Measurements from ENCODE around the gene TMTC2. TPM values are rescaled to one million over a fixed set of nuclear protein-coding genes. Genes with fewer than 3 reads are reported as not detected.

The TMTC2 gene
- polyA plus RNA-seq, 1 experiment, result 5.6 TPM

DNA sequence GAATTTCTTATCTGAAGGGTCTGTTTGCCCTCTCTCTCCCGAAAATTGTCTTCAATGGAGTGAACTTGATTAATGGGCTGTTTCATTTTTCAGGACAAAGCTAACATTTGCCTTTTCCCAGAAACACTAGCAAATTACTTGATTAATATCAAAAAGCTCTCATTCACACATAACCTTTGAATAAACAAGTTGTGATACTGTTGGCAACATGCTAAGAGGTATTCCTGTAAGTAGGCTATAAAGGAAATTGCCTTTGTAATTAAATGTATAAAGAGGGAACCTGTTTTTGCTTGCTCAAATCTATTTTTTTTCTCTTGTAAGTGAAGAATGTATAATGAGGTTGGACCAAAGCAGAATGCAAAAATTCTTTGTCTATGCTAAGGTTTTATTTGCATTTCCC is 457.2 kb downstream of the TMTC2 start:
- CTCF ChIA-PET, result no interaction called here
- DNase-seq (ENCODE audit: low read depth), result no peak
- Histone ChIP-seq H3K36me3 (ENCODE audit: control insufficient read depth, insufficient read depth, low read length) (no peaks in the 10 kb centered on the region), H3K27me3 (ENCODE audit: control insufficient read depth, insufficient read depth, low read length) (no peaks in the 10 kb centered on the region), H3K4me3 (ENCODE audit: low read depth, low read length) (no peak overlapping the region)
- POLR2A ChIA-PET, result no interaction called here
- TF ChIP-seq, protein P1, sequence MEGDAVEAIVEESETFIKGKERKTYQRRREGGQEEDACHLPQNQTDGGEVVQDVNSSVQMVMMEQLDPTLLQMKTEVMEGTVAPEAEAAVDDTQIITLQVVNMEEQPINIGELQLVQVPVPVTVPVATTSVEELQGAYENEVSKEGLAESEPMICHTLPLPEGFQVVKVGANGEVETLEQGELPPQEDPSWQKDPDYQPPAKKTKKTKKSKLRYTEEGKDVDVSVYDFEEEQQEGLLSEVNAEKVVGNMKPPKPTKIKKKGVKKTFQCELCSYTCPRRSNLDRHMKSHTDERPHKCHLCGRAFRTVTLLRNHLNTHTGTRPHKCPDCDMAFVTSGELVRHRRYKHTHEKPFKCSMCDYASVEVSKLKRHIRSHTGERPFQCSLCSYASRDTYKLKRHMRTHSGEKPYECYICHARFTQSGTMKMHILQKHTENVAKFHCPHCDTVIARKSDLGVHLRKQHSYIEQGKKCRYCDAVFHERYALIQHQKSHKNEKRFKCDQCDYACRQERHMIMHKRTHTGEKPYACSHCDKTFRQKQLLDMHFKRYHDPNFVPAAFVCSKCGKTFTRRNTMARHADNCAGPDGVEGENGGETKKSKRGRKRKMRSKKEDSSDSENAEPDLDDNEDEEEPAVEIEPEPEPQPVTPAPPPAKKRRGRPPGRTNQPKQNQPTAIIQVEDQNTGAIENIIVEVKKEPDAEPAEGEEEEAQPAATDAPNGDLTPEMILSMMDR (IDR thresholded peaks at IDR 0.05; ENCODE audit: insufficient read depth, low read depth, low read length), result no peak

DNA sequence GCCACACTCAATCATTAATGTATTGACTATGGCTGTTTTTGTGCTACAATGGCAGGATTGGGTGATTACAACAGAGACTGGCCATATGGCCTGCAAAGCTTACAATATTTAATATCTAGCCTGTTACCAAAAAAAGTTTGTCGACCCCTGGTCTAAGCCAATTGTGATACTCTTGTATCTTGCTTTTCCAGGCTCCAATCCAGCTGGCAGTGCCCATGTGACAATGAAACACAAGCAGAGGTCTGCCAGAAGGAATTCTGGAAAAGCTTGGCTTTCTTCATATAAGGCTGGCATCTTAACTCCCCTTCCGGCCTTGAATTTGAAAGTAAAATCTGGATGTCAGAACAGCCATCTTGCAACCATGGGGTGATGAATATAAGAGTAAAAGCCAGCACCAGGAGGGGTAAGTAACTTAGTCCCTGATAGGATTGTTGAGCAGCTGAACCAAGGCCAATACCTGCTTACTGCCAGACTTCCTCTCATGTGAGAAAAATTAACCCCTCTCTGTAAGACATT is 458.7 kb downstream of the TMTC2 start:
- ChIA-PET CTCF (interaction anchor here (0.6 to 1.4 kb wide), 2 partner anchors 15 to 1595 kb away, joined by 3 to 4 read pairs; no protein-coding TSS in a partner anchor), POLR2A (no interaction called here)
- Histone ChIP-seq H3K27me3 (ENCODE audit: control insufficient read depth, insufficient read depth, low read length) (no peaks in the 10 kb centered on the region), H3K4me3 (ENCODE audit: low read depth, low read length) (no peak overlapping the region), H3K36me3 (ENCODE audit: control insufficient read depth, insufficient read depth, low read length) (no peaks in the 10 kb centered on the region)
- TF ChIP-seq, protein P1 (IDR thresholded peaks at IDR 0.05; ENCODE audit: insufficient read depth, low read depth, low read length), result no peak
- DNase-seq (ENCODE audit: low read depth), result no peak

DNA sequence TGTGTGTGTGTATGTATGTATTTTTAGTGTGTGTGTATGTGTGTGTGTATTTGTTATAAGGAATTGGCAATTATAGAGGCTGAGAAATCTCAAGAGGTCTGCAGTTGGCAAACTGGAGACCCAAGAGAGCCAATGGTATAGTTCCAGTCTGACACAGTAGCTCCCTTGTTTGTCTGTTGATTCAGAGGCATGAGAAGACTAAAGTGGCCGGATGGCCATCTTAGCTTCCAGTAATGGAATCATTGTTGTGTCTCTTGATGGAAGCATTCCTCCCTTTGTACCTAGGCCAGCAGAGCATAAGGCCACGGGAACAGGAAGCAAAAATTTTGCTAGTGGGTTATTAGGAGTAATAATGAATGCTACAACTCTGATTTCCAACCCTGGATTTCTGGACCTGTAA is 460.6 kb downstream of the TMTC2 start:
- POLR2A ChIA-PET, result no interaction called here
- Histone ChIP-seq H3K27me3 (ENCODE audit: control insufficient read depth, insufficient read depth, low read length) (no peaks in the 10 kb centered on the region), H3K36me3 (ENCODE audit: control insufficient read depth, insufficient read depth, low read length) (no peaks in the 10 kb centered on the region), H3K4me3 (ENCODE audit: low read depth, low read length) (no peak overlapping the region)
- TF ChIP-seq, protein P1 (IDR thresholded peaks at IDR 0.05; ENCODE audit: insufficient read depth, low read depth, low read length), result no peak
- CTCF ChIA-PET, result no interaction called here
- DNase-seq (ENCODE audit: low read depth), result no peak

DNA sequence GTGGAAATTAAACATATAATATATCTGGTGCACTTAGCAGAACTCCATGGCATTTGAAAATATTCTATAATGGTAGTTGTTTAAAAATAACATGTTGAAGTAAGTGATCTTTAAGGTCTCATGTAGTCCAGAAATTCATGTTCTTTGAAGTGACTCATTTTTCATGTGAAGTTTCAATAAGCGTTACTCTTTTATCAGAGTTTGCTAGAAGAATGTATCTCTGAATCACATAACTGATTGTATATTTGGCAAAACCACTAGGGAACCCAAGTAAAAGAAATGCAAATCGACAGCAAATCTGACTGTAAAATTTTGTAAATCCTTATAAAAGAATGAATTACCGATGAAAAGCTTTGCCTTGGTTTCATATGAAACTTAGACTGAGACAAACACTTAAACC is 463.3 kb downstream of the TMTC2 start:
- Histone ChIP-seq H3K36me3 (ENCODE audit: control insufficient read depth, insufficient read depth, low read length) (no peaks in the 10 kb centered on the region), H3K4me3 (ENCODE audit: low read depth, low read length) (no peak overlapping the region), H3K27me3 (ENCODE audit: control insufficient read depth, insufficient read depth, low read length) (no peaks in the 10 kb centered on the region)
- POLR2A ChIA-PET, result no interaction called here
- TF ChIP-seq, protein P1 (IDR thresholded peaks at IDR 0.05; ENCODE audit: insufficient read depth, low read depth, low read length), result no peak
- CTCF ChIA-PET, result no interaction called here
- DNase-seq (ENCODE audit: low read depth), result no peak

DNA sequence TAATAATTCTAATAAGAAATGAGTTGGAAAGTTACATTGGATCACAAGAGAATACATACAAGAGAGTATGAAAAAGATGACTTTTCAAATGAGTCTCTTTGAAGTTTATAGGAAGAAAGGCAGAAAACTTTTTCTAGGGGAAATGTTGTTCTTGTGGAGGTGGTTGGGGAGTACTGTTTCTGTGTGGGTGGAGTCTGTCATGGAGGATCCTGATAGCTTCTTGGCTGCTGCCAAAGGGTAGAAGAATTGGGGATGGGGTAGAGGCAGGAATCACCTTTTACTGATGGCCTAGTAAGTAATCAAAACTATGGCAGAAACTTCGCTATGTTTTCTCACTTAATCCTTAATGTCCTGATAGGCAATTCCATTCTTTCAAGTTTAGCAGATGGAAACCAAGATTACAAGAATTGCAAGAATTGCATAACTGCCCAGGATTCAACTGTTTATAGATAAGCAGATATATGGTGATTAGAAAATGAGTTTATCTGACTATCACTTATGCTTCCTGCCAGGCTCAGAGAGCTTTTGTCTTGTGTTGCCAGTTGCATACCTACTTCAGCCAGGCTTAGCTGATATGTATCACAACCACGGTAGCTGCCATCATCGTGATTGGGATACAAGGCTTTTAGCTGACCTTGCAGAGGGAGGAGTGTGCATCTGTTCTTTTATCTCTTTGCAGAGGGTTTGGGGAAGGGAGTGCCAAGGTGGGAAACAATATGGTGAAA is 463.9 kb downstream of the TMTC2 start:
- ChIA-PET POLR2A (no interaction called here), CTCF (no interaction called here)
- no peaks in the 10 kb centered on the region for H3K27me3 ChIP-seq (ENCODE audit: control insufficient read depth, insufficient read depth, low read length)
- H3K36me3 ChIP-seq (ENCODE audit: control insufficient read depth, insufficient read depth, low read length), result no peaks in the 10 kb centered on the region
- TF ChIP-seq, protein P1 (IDR thresholded peaks at IDR 0.05; ENCODE audit: insufficient read depth, low read depth, low read length), result no peak
- H3K4me3 ChIP-seq (ENCODE audit: low read depth, low read length), result no peak overlapping the region
- DNase-seq (ENCODE audit: low read depth), result no peak

All from BJ (cell line).